PC-3 (cell line): ENCODE measurements around the gene YWHAQ.

Experiments used
- CTCF ChIP-seq: fragments of 300-600 bp; sonication (generic); conservative IDR thresholded peaks from 2 replicates; pipeline ENCODE4 v1.5.1; 2017; ENCODE audit warnings: antibody characterized with exemption, low read depth, mild to moderate bottlenecking, low read length
- EZH2 ChIP-seq: fragments of 300-600 bp; sonication (generic); IDR thresholded peaks from one replicate; pipeline ENCODE4 v1.6.1; 2017; ENCODE audit warnings: antibody characterized with exemption, mild to moderate bottlenecking, low read length; ENCODE audit not compliant: unreplicated experiment
- EZH2phosphoT487 ChIP-seq: fragments of 300-600 bp; sonication (generic); IDR thresholded peaks from 2 replicates; pipeline ENCODE4 v1.6.1; 2018; ENCODE audit warnings: mild to moderate bottlenecking, antibody characterized with exemption, low read length, borderline replicate concordance

GRCh38 chr2:9573840-9574239 is 57.0 kb downstream of the YWHAQ start:
- peak; percentile 23; the same call in 1 of the 2 replicates for TF ChIP-seq CTCF
- TF ChIP-seq EZH2, result no peak
- TF ChIP-seq EZH2phosphoT487, result no peak
